PC-9 (cell line): ENCODE results near the gene H19.

Experiments
- EZH2 ChIP-seq: fragments of 200-600 bp; sonication (generic); IDR thresholded peaks from 2 replicates; pipeline ENCODE4 v1.8.0; 2017; ENCODE audit warnings: antibody characterized with exemption, low read depth
- TF ChIP-seq, protein P1 (sequence below): fragments of 200-600 bp; sonication (generic); conservative IDR thresholded peaks from 2 replicates; pipeline ENCODE4 v1.6.1; 2017; ENCODE audit warnings: mixed run types, antibody characterized with exemption, mild to moderate bottlenecking, moderate library complexity

DNA sequence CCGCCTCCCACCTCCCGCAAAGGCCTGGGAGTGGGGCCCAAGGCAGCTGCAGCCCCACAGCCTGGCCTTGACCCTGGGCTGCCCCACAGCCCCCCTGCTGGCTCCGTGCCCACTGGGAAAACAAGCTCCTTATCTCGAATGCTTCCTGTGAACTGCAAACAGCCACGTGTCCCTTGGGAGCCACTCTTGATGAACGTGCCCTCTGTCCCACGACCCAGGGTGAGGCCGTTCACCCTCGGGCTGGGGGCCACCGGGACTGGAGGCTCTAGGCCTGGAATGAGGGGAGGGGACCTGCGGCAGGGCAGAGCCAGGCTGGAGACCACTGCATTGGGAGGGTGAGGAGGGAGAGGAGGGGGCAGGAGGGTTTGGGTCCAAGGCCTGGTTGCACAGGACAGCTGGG is 9.5 kb downstream of the H19 start:
- TF ChIP-seq, protein P1, sequence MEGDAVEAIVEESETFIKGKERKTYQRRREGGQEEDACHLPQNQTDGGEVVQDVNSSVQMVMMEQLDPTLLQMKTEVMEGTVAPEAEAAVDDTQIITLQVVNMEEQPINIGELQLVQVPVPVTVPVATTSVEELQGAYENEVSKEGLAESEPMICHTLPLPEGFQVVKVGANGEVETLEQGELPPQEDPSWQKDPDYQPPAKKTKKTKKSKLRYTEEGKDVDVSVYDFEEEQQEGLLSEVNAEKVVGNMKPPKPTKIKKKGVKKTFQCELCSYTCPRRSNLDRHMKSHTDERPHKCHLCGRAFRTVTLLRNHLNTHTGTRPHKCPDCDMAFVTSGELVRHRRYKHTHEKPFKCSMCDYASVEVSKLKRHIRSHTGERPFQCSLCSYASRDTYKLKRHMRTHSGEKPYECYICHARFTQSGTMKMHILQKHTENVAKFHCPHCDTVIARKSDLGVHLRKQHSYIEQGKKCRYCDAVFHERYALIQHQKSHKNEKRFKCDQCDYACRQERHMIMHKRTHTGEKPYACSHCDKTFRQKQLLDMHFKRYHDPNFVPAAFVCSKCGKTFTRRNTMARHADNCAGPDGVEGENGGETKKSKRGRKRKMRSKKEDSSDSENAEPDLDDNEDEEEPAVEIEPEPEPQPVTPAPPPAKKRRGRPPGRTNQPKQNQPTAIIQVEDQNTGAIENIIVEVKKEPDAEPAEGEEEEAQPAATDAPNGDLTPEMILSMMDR: no peak
- TF ChIP-seq EZH2: no peak
